Measurements from ENCODE around the gene NTM.

- TF ChIP-seq POLR2A (IDR thresholded peaks at IDR 0.05; ENCODE audit: low read depth, low read length) (no peak), TAF1 (IDR thresholded peaks at IDR 0.05; ENCODE audit: borderline replicate concordance, low read depth, low read length) (no peak), POLR2AphosphoS5 (IDR thresholded peaks at IDR 0.05; ENCODE audit: low read depth, low read length) (no peak)
Observed at GRCh38 chr11:131928992-131929391, 558.6 kb downstream of the NTM start.

All from GM12892 (cell line).